Eye (tissue), 1 donor: ENCODE data around the gene ANXA2.
"Not testable (repeated sequence)": the region's sequence is repeated elsewhere in the genome, so short reads cannot be mapped to it uniquely, and the experiment has no call there.

ENCODE experiments used
- DNase-seq: peaks from one replicate; pipeline ENCODE4 v3.0.0-alpha.2; 2015

Gene ANXA2

DNA sequence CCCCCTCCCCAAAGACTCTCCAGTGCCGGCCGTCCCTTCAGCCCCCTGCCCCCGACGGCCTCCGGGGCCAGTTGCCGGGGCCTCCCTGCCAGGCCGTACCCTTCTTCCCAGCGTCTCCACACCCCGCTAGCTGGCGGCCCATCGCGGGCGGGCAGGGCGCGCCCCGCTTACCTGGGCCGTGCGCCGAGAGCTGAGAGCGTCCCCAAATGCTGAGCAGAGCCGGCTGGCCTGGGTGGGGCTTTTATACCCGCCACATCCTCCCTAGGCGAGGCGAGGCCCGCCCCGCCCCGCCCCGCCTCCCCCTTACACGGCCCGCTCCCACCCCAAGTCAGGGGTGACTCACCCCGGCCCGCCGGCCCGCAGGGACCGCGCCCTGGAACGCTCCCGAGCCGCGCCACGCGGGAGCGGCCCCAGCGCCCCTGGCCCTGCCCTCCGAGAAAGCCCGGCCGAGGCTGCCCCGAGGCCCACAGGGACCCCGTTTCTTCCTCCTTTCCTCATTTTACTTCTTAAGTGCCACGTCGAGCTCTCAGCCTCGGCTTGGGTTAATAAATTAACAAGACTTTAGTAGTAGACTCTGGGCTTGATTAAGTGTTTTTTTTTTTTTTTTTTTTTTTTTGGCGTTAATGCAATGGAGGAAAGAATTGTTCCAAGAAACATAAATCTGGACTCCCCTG is at the start of gene ANXA2:
Gene ANXA2 (minus strand): TSS at position 215 of the 674 bp plus-strand sequence. CDS start 11,911 bp downstream, outside the sequence.
- DNase-seq, result peak; percentile 89

DNA sequence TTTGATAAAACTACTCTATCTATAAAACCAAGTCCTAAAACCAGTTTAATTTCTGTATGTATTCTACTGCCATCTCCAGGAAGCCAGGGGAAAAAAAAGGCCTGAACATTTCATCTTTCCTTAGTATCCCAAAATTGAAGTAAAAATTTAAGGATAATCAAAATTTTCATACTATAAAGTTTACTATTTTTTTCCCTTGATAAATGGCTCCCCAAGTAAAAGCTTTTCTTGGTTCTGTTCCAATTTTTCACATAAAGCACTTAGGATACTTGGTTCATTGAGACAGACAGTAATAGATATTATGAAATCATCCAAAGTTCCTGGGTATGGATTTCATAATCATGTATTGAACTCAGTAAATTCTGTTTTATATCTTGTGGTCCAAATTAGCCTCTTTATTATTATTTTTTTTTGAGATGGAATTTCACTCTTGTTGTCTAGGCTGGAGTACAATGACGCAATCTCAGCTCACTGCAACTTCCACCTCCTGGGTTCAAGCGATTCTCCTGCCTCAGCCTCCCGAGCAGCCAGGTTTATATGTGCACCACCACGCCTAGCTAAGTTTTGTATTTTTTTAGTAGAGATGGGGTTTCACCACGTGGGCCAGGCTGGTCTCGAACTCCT is 46.6 kb upstream of the ANXA2 start:
- DNase-seq, result peak; percentile 39

GRCh38 chr15:60442763-60443162 is 45.0 kb upstream of the ANXA2 start:
- DNase-seq, result no peak

DNA sequence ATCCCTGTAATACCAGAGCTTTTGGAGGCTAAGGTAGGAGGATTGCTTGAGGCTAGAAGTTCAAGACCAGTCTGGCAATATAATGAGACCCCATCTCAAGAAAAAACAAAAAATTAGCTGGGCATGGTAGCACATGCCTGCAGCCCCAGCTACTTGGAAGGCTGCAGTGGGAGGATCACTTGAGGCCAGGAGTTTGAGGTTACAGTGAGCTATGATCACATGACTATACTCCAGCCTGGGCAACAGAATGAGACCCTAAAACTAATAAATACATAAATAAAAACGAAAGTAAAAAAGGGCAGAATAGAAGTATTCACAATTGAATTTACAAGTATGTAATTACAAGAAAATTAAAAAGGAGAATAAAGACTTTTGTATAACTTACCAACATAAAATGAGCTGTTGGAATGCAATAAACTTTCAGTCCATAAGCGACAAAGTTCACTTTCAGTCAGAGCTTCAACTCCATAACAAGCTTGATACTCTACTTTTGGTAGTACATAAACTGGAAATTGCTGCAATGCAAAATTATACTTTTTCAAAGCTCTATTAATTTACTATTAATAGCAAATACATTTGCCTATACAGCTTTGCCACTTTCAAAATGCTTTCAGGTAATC is 44.4 kb upstream of the ANXA2 start:
- no peak for DNase-seq

- DNase-seq, result no peak
These were observed 43.5 kb upstream of the ANXA2 start for GRCh38 chr15:60441331-60441730.

GRCh38 chr15:60438646-60439045 is 40.9 kb upstream of the ANXA2 start:
- no peak for DNase-seq

GRCh38 chr15:60428935-60429334 is 31.1 kb upstream of the ANXA2 start:
- no peak for DNase-seq

- DNase-seq, result no peak
These were observed 29.2 kb upstream of the ANXA2 start for GRCh38 chr15:60426870-60427508.

DNA sequence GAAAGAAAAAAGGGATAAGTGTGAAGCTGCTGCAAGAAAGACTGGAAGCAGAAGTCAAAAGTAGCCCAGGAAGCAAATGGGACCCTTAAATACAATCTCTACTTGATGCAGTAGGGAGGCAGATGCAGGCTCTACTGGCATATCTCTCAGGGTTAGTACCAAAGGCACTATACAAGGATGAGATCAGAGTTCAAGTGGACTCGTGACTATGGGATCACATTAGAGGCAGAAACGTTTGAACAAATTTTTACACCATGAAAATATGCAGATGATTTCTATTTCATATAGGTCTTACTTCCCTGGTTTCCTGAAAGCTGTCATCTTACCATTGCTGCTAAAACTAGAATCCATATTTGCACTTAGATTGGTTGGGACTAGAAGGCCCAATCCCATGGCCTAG is 27.7 kb upstream of the ANXA2 start:
- no peak for DNase-seq

DNA sequence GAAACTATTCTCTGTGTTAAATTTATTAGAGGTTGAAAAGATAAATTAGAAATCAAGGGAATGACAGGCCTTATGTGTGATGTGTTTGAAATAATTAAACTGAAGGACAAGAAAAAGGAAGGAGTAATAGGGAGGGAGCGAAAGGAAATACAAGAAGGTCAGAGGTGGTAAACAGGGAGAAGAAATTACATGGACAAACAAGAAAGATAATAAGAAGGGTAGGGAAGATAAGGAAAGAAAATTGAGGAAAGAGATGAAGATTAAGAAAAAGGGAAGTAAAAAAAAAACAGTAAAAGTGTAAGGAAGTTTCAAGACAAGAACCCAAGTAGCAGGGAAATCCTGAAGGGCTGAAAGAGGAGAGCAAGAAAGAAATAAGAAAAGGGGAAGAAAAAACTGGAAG is 26.2 kb upstream of the ANXA2 start:
- DNase-seq, result no peak

DNA sequence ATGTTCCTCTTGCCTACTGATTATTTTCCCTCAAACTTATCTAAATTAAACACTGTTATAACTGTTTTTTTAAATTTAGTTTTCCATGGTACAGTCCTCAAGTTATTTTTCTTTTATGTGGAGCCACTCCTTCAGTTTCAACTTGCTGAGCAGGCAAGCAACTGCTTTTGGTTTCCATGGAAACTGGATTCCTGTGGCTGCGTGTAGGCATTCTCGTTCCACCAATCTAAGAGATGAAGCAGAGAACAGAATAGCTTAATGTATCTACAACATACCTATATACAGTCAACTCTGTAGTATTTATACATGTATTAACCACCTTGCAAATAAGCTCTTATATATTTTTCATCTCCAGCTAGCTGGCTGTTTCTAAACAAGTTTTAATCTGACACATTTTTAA is 25.8 kb upstream of the ANXA2 start:
- peak; percentile 91 for DNase-seq

DNA sequence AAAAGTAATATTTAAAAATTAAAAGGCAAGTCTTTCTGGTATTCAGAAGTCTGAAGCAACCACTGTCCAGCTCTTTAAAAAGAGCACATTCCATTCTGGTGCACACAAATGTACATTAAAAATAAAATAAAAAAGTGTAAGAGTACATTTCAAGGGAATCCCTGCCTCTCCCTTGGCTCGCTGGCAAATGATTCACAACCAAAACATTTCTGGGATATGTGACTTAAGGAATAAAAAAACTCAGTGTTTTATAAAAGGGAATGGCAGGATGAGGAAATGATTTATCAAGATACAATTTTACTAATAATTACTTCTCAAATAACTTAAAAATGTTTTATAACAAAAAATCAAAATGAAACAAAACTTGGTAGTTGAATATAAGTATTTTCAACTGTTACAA is 23.8 kb upstream of the ANXA2 start:
- DNase-seq, result no peak

GRCh38 chr15:60420203-60420716 is 22.5 kb upstream of the ANXA2 start:
- DNase-seq, result no peak

DNA sequence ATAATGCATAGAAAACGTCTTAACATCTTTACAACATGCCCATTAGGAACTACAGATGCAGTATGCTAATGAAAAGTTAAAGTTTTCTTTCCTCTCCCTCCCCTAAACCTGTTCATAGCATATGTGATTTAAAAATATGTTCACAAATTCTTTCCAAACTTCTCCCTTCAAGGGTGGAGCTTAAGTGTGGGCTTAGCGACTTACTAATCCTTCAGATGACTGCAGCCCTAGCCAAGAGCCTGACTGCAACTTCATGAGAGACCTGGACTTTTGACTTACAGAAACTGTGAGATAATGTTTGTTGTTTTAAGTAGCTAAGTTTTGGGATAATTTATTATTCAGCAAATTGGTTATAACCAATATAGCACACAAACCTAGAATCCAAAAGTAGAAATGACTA is 22.0 kb upstream of the ANXA2 start:
- DNase-seq, result no peak

DNA sequence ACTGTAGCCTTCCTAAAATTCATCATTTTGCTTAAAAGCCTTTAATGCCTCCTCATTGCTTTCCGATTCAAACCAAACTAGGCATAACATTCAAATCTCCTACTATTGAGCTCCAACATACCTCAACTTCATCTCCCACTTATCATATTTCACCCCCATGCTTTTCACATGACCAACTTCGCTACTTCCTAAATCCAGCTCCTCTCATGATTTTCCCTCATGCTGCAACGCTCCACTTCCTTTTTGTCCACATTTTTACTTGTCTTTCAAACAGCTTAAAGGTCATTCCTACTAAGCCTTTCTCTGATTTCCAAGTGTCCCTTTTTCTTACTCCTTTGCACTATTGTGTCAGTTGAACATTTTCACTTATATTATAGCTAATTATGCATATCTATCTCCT is 20.3 kb upstream of the ANXA2 start:
- DNase-seq, result no peak

GRCh38 chr15:60417112-60417511 is 19.3 kb upstream of the ANXA2 start:
- DNase-seq, result no peak

DNA sequence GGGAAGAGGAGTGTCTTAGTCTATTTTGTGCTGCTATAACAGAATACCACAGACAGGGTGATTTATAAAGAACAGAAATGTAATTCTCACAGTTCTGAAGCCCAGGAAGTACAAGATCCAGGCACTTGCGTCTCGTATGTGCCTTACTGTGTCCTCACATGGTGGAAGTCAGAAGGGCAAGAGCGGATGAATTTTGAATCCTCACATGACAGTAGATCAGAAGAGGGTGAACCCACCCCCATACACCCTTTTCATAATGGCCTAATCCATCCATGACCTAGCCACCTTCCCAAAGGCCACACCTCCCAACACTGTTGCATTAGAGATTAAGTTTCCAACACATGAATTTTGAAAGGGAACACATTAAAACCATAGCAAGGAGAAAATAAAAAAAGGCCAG is 18.7 kb upstream of the ANXA2 start:
- no peak for DNase-seq

GRCh38 chr15:60414016-60414682 is 16.4 kb upstream of the ANXA2 start:
- no peak for DNase-seq

GRCh38 chr15:60413231-60413824 is 15.5 kb upstream of the ANXA2 start:
- DNase-seq, result peak; percentile 34

DNA sequence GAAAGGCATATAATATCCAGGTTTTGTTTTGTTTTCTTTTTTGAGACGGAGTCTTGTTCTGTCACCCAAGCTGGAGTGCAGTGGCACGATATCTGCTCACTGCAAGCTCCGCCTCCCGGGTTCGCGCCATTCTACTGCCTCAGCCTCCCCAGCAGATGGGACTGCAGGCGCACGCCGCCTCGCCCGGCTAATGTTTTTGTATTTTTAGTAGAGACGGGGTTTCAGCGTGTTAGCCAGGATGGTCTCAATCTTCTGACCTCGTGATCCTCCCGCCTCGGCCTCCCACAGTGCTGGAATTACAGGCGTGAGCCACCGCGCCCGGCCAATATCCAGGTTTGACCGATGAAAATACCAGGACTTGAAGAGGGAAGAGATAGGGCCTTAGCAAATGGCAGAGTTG is 15.0 kb upstream of the ANXA2 start:
- not testable (repeated sequence) for DNase-seq

- DNase-seq, result no peak
These were observed 14.1 kb upstream of the ANXA2 start for GRCh38 chr15:60411774-60412425.

DNA sequence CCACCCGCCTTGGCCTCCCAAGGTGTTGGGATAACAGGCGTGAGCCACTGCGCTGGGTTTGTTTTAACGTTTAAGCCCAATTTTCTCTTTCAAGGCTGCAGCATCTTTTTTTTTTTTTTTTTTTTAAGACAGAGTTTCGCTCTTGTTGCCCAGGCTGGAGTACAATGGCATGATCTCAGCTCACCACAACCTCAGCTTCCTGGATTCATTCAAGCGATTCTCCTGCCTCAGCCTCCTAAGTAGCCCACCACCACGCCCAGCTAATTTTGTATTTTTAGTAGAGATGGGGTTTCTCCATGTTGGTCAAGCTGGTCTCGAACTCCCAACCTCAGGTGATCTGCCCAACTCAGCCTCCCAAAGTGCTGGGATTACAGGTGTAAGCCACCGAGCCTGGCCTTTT is 12.6 kb upstream of the ANXA2 start:
- DNase-seq, result not testable (repeated sequence)
